Frontal cortex (tissue), 4 donors: ENCODE data around the gene CCDC60. TPM values are rescaled to one million over a fixed set of nuclear protein-coding genes. Genes with fewer than 3 reads are reported as not detected.

ENCODE experiments used
- DNase-seq, 2 donors: peaks; one replicate each; pipeline ENCODE4 v3.0.0; 2012; ENCODE audit warnings: low spot score in 2 of 2
- FAIRE-seq: peaks from 2 replicates; lab custom pipeline; 2012; peaks lifted over from hg19 to GRCh38; lab: Jason Lieb, UNC
- total RNA-seq: library from RNA; depleted of rRNA; stranded (reverse); fragments of >200 nt; gene quantifications from one replicate; pipeline ENCODE4 v1.2.3, GENCODE V29; 2014
- donor health status: control.
- donor health status: control.
- donor health status: control.

The CCDC60 gene
- total RNA-seq, 1 donor from 2014 or later, result not detected

- FAIRE-seq (no peak), DNase-seq (no peak)
These were observed 44.4 kb downstream of the CCDC60 start for GRCh38 chr12:119378903-119379302.

DNA sequence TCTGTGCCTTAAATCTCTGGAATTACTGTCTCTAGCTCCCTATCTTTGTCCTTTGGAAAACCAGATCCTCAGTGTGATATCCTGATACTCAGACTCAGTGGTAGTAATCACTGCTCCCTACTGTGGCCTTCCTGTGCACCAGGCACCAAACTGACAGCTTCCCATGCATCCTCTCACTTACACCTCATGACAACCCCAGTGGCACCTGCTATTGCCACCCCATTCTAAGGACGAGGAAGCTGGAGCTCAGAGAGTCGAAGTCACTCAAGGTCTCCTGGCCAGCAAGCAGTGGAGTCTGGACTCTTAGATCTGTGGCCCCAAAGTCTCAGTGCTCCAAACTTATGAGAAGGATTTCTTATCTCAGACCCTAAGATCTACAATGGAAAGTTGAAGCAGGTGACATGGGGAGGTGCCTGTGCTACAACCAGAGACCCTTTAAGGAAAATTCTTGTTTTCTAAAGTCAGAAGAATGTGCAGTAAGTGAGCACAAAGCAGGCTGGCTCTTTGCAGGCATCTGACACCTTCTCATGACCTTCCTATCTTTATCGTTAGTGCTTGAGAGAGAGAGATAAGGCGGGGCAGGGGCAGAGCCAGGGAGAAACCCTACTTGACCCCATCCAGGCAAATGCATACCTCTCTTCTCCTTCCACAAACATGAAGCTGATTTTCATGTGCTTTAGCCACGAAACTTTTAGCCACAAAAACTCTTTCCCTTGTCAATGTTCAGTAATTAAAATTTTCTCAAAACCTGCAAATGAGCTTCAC, 47.1 kb downstream of the CCDC60 start:
- FAIRE-seq (no peak), DNase-seq (no peak)

- DNase-seq (no peak), FAIRE-seq (no peak)
These were observed 48.7 kb downstream of the CCDC60 start for GRCh38 chr12:119383206-119383605.

DNA sequence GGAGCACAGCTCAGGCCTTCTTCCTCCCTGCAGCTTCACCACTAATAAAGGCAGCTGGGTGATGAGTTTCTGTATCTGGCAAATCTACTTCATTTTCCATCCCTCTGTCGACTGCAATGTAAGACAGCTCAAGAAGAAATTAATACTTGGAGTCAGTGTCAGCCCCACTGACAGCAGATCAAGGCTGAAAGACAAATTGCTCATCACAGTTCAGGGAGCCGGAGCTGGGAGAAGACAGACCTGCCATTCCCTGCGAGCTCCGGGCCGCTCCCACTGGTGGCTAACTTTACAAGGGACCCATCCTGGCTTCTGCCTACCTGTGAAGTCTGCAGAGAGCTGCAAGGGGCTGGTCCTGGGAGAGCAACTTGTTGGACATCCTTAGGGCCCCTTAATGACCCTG, 49.8 kb downstream of the CCDC60 start:
- no peak for DNase-seq
- FAIRE-seq, result no peak

GRCh38 chr12:119385659-119386058, 51.1 kb downstream of the CCDC60 start:
- FAIRE-seq, result no peak

GRCh38 chr12:119389687-119390086, 55.2 kb downstream of the CCDC60 start:
- DNase-seq (no peak), FAIRE-seq (no peak)

More at GRCh38 chr12:119385659-119386058, 51.1 kb downstream of the CCDC60 start:
- no peak for DNase-seq

DNA sequence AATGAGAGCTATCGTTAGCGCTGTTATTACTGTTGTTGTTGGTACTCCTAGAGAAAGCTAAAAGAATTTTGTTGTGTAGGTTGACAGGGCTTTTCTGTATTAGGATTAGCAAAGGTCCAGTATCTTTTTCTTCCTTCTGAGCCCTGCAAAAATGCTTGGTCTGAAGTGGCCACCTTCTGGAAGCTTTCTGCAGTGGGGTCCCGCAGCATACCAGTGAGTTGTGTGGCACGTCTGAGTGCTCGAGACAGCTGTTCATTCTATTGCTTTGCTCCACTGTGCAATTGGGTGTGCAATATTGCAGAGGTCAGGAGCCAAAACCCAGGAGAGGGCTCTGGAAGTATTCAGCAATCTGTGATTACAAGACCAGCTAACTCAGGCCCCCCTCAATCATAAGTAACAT, 57.1 kb downstream of the CCDC60 start:
- DNase-seq, result no peak
- no peak for FAIRE-seq

DNA sequence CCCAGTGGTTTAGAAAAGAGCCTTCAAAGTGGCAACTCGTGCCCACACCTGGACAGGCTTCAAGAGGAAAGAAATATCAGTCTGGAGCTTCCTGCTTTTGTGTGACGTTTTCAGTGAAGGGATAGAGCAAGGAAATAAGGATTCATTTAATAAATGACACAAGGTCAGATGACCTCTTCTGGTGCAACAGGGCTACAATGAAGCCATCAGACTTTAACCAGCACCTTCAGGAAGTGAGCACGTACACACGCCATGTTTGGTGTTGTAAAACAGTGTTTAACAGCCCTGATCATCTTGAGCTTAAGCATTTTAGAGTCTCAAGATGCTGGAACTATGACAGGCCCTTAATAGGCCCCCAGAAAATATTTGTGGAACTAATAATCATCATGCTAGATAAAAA, 59.1 kb downstream of the CCDC60 start:
- FAIRE-seq (no peak), DNase-seq (no peak)

DNA sequence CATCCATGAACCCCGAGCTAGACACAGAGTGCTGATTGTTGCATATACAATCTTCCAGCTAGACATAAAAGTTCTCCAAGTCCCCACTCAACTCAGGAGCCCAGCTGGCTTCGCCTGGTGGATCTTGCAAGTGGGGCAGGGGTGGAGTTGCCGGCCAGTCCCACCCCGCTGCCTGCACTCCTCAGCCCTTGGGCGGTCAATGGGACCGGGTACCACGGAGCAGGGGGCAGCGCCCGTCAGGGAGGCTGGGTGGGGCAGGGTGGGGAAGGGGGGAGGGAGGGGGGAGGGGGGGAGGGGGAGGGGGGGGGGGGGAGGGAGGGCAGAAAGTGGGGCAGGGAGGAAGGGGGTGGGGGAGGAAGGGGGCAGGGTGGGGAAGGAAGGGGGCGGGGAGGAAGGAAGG, 63.0 kb downstream of the CCDC60 start:
- DNase-seq (no peak), FAIRE-seq (no peak)

DNA sequence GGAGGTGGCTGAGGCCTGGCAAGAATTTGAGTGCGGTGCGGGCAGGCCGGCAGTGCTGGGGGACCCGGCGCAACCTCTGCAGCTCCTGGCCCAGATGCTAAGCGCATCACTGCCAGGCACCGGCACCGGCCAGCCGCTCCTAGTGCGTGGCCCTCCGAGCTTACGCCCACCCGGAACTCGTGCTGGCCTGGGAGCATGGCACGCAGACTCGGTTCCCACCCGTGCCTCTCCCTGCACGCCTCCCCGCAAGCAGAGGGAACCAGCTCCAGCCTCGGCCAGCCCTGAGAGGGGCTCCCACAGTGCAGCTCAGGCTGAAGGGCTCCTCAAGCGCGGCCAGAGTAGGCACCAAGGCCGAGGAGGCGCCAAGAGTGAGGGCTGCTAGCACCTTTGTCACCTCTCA, 63.7 kb downstream of the CCDC60 start:
- DNase-seq, result no peak
- no peak for FAIRE-seq

GRCh38 chr12:119399301-119399700, 64.8 kb downstream of the CCDC60 start:
- DNase-seq (no peak), FAIRE-seq (no peak)

- FAIRE-seq (no peak), DNase-seq (no peak)
These were observed 71.8 kb downstream of the CCDC60 start for GRCh38 chr12:119406308-119406707.

DNA sequence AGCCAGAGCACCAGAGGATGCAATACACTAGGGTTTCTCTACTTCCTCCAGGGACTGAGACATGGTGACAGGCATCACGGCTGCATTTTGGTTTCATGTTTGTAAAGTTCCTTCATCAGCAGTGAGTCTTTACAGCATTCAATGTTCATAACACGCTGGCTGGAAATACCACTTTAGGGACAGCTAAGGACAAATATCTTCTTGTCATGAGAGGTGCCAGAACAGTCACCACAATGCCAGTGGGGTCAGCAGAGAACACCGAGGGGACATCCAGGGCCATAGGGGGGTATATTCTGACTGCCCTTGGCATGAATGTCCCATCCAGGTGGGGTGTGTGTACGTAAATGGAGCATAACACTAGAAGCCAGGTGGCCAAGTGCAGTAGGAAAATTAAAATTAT, 72.3 kb downstream of the CCDC60 start:
- no peak for FAIRE-seq
- DNase-seq, result no peak

- FAIRE-seq (no peak), DNase-seq (no peak)
These were observed 74.5 kb downstream of the CCDC60 start for GRCh38 chr12:119409043-119409442.

- DNase-seq, result no peak
These were observed 75.9 kb downstream of the CCDC60 start for GRCh38 chr12:119410396-119410795.

GRCh38 chr12:119412306-119412705, 77.8 kb downstream of the CCDC60 start:
- no peak for DNase-seq
- FAIRE-seq, result no peak

More at GRCh38 chr12:119410396-119410795, 75.9 kb downstream of the CCDC60 start:
- FAIRE-seq, result no peak

DNA sequence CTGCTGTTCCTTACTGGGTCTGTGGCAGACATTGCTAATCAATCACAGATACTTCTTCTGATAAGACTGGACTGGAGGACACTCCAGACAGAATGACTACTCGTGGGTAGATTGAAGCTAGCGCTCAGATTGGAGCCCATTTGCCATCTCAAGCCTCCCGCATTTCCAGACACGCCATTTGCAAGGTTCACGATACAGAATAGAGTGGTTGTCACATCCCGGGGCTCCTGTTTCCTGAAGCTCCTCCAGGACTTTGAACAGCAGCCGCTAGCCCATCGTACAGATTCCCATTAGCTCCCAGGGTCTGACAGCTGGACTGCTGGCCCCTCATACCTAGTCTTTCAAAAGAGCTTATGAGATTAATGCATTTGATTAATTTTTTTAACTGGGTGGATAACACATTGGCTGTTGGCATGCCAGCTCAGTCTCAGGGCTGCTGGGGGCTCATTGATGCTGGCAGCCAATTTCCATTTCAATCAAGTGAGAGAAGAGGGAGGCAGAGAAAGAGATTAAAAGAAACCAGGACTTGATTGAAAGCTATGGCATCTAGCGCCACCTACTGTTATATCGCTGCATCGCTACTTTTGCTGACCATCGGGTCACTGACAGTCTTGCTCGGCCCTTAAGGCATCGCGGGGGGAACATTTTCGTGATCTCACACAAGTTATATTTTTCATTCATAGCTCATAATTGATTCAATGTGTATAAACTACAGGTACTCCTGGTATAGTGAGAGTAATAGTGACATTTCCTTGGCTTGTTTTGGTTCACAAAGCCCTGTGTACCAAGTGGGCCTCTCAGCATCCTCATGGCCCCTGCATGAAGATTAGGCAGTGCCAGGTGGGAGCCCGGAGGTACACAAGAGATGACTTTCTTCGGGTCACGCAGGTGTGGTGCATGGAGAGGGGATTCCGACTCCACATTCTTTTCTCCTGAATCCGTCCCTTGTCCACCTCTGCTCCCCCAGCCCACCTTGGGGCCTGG, 78.6 kb downstream of the CCDC60 start:
- peak; percentile 13 for FAIRE-seq
- peak in 1 of 2 donors; percentile 62 for DNase-seq

DNA sequence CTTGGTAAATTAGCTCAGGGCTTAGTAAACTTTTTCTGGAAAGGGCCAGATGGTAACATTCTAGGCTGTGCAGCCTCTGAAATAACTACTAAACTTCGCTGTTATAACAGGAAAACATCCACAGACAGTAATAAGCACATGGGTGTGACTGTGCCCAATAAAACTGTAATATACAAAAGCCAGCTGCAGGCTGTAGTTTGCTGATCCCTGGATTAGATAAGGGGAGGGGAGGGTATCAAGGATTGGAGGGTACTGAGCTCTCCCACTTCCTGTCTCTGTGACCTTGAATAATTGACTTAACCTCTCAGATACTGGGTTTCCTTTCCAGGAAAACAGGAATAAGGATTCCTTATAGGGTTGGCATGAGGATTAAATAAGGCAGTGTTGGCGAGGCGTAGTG, 81.2 kb downstream of the CCDC60 start:
- no peak for FAIRE-seq

DNA sequence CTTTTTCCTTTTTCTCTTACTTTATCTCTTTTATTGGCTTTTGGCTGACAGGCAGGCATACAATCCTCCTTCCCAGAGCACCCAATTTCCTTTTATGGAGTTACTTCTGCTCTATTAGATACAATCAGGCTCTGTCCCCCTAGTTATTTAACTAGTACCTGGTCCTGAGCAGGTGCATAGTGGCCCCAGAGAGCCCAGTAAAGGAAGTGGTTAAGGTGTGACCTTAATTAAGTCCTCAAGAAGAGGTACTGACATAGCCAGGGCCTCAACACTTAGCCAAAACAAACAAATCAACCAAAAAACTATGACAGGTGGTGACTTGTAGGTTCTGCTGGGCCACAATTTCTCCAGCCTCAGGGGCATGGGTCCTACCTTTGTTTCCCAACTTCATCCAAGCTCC, 82.9 kb downstream of the CCDC60 start:
- DNase-seq (no peak), FAIRE-seq (no peak)

More for the DNA sequence above, 81.2 kb downstream of the CCDC60 start:
- no peak for DNase-seq

DNA sequence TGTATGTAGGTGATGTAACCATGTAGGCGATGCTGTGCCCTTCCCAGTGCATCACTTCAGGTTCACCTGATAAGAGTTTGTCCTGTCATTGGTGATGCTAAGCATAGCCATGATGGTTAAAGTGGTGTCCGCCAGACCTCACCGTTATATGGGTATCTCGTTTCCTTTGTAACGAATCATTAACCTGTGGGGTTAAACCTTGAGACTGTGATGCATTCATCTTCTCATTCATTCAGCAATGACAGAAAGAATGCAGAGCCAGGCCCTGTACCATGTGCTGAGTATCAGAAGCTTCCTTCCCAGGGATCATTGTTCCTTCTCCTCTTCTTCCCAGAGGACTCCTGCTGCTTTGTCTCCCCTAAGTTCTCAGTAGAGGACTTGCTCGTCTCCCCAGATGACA, 84.9 kb downstream of the CCDC60 start:
- FAIRE-seq (no peak), DNase-seq (no peak)

GRCh38 chr12:119423285-119423684, 88.8 kb downstream of the CCDC60 start:
- FAIRE-seq (no peak), DNase-seq (no peak)
